ENCODE data around the gene DNAH11.

DNA sequence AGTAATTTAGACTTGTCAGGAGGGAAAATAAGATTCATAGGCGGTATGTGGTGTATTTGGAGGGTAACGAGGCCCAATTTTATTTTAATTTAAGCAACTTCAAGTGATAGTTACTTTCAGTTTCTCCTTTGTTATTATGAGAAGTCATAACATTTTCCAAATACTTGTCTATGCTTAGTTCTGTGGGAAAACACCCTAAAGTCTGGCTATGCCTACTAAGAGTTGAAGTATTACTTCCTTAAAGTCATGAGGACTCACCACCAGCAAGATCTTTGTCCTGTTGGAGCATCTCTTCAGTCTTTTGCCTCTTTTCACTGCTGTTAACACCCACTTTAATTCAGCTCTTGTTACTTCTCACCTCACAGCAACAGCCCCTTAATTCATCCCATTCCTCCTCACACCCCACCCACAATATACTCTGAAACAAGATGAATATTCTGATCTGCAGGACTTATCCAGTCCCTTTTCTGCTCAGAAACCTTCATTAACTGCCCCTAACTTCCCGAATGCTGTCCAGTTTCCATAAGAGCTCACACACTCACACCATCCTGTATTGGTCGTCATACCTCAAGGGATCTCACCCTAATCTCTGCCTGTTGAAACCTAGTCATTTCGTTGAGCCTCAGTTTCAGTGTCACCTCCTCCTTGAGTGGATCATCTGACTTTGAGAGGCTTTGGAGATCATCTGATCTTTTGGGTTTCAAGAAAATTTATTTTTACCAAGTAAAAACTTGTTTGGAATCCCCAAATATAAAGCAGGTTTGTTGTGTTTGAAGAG, 61.3 kb downstream of the DNAH11 start:
- TF ChIP-seq, protein P1, sequence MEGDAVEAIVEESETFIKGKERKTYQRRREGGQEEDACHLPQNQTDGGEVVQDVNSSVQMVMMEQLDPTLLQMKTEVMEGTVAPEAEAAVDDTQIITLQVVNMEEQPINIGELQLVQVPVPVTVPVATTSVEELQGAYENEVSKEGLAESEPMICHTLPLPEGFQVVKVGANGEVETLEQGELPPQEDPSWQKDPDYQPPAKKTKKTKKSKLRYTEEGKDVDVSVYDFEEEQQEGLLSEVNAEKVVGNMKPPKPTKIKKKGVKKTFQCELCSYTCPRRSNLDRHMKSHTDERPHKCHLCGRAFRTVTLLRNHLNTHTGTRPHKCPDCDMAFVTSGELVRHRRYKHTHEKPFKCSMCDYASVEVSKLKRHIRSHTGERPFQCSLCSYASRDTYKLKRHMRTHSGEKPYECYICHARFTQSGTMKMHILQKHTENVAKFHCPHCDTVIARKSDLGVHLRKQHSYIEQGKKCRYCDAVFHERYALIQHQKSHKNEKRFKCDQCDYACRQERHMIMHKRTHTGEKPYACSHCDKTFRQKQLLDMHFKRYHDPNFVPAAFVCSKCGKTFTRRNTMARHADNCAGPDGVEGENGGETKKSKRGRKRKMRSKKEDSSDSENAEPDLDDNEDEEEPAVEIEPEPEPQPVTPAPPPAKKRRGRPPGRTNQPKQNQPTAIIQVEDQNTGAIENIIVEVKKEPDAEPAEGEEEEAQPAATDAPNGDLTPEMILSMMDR (conservative IDR thresholded peaks at IDR 0.05 in 1 of 2, IDR thresholded peaks at IDR 0.05 in 1 of 2; ENCODE audit: low read depth in 1 of 2, low read length in 2 of 2): no peak
- TF ChIP-seq EZH2 (IDR thresholded peaks at IDR 0.05; ENCODE audit: low read length, missing control alignments): no peak

All from fibroblast of lung (primary cell).